Stimulated activated CD4-positive, alpha-beta T cell treated with anti-CD3 and anti-CD28 coated beads, Interleukin-2, amount 100 ng/mL, for 4 hours (primary cell): Measurements from ENCODE around the gene KCTD15.

Experiments used
- DNase-seq: peaks from one replicate; pipeline ENCODE4 v3.0.0-alpha.2; 2020; ENCODE audit warnings: low read depth

The KCTD15 gene

DNA sequence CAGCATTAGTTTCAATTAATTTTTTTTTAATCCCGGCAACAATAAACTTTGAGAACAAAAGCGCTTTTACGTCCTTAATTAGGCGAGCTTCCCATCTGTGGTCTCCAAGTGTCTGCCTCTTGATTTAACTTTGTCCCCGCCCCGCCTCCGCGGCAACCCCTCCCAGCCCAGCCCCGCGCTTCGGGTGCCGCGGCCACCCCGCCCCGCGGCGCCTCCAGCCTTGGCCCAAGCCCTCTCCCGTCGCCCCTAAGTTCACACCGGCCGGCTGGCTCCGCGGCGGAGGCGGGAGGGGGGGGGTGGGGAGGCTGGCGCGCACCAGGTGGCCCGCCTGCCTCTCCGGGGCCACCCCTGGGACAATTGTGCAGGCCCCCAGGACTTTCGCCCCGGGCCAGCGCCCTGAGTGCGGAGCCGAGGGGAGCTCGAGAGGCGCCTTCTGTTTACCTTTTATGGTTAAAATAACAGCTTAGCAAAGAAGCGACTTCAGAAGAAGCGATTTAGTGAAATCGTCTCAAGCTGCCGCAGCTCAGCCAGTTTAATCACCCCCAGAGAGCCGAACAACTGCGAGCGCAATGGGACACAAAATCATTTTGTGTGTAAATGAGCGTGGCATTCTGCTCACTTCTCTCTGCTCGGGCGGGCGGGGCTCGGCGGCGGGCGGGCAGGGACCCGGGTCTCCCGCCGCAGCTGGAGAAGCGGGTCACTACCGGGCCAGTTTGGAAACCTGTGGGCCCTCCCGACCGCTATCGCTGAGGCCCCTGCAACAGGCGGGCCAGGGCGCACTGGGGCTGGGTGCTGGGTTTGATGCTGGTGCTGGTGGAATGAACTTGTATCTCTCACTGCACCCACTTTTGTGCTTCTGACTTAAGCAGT lies 1.4 kb downstream of the KCTD15 start:
- DNase-seq, result no peak

DNA sequence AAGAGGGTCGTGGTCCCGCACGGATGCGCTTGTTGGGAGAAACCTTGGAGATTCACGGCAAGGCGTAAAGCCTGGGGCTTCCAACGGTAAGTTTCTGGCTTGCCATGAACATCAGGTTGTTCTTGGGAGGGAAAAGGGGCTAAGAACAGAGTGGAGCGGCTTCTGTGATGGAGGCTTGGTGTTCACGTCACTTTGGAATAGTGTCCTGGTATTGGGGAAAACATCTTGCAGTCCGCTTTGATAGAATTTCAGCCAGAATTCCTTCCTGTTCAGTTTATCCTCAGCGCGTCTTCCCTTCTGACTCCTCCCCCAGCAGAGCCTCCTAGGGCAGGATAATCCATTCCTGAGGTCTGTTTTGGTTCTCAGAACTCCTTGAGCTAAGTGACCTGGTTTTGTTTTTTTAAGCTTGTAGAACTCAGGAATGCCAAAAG lies 2.0 kb downstream of the KCTD15 start:
- DNase-seq, result no peak

DNA sequence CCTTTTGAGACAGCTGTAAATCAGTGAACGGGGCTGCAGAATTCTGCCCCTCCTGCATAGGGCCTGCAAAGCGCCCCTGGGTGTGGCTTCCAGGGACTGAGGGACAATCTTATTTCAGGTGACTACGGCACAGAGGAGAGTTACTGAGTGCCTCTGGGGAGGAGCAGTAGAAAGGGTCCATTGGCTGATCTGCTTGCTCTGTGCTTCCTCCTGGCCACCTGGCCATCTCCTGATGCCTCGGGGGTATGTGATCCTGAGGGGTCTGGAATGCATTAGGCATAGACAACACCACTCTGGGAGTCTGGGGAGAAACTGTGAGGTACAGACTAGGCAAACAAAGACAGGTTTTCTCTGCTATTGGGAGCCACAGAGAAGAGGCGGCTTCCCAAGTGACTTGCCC lies 2.8 kb downstream of the KCTD15 start:
- no peak for DNase-seq

DNA sequence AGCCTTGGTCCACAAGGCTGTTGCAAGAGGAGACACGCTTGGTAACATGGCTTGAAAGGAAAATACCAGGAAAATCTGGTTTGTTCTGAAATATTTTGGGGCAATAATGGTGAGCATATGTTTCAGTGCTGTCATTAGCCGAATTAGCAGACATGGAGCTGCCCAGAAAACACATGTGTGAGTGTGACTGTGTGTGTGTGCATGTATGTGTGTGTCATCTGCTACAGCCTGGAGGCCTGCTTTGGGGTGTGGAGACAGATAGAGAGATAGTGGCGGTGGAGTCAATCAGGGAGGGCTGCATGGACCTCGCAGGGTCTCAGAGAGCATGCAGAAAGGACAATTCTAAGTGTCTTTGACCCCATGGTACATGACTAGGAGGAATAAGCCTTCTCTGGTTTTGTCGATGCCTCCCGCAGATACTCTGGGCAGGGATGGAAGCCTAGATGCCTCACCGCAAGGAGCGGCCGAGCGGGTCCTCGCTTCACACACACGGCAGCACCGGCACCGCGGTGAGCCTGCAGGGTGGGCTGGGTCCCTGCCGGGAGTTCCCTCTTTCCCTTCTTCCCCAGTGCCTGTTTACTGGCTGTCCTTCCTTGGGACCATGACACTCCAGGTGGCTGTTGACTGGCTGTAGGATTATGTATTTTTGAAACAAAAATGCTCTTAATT lies 3.5 kb downstream of the KCTD15 start:
- DNase-seq, result no peak

DNA sequence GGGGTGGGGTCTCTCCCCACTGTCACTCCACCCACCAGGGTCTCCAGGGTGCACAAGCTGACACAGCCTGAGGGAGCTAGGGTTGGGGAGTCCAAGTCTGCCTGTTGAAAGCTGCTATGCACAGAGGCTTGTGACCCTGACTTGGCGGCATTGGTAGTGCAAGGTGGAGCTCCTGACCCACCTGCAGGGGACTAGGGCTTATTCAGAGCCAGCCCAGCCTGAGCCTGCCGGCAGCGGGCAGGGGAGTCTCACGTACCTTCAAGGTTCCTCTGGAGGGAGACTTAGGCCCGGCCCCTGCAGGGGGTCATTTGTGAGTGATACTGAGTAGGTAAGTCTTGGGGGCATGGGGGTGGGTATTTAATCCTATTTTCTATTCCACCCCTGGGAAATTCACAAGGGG lies 4.7 kb downstream of the KCTD15 start:
- DNase-seq, result no peak

DNA sequence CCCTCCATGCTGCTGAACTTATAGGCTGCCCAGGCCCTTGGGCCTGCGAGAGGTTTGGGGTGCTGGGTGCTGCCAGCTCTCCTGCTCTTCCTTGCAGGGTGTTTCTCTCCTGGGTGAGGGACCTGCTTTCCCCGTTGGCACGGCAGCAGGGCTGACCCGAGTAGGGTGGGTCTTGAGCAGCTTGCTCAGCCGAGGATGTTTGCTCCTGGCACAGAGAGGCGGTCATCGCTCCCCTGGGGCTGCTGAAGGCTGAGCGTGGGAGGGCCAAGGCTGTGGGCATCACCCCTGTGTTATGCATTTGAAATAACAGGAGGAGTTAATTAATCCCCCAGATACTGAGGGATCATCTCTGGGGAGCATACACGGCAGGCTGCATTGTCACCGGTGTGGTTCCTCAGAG lies 5.3 kb downstream of the KCTD15 start:
- no peak for DNase-seq

DNA sequence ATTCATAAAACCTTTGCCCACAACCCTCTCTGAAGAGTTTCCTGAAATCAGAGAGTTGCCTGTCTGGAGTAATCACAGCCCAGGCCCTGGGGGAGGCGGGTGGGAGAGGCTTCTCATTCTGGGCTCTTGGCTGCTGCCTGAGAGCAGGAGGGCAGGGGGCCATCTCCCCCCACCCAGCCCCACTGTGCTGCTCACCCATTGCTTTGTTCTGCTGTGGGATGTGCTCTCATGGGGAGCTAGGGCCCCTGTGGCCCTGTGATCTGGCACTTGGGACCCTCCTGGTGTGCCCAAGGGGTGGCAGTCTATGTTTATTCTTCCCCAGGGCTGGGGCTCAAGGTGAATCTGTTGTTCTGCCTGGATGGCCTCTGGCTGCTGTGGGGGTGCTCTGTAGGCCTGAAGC lies 6.1 kb downstream of the KCTD15 start:
- no peak for DNase-seq

DNA sequence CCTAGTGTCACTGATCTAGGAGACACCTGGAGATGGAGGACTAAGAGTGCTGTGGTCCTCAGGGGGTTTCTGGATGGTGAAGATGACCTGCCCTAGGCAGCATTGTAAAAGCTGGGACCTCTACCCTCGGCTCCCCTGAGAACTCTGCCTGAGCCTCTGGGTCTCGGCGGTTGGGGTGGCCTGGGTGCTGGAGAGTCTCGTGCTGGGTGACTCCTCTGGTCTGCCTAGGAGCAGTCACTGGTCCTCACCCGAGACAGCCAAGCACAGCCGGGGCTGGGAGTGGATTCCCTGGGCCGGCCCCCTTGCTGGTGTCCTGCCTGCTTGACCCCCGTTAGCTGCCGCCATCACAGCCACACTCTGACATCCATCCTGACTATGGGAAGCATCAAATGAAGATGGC lies 6.7 kb downstream of the KCTD15 start:
- DNase-seq, result no peak

DNA sequence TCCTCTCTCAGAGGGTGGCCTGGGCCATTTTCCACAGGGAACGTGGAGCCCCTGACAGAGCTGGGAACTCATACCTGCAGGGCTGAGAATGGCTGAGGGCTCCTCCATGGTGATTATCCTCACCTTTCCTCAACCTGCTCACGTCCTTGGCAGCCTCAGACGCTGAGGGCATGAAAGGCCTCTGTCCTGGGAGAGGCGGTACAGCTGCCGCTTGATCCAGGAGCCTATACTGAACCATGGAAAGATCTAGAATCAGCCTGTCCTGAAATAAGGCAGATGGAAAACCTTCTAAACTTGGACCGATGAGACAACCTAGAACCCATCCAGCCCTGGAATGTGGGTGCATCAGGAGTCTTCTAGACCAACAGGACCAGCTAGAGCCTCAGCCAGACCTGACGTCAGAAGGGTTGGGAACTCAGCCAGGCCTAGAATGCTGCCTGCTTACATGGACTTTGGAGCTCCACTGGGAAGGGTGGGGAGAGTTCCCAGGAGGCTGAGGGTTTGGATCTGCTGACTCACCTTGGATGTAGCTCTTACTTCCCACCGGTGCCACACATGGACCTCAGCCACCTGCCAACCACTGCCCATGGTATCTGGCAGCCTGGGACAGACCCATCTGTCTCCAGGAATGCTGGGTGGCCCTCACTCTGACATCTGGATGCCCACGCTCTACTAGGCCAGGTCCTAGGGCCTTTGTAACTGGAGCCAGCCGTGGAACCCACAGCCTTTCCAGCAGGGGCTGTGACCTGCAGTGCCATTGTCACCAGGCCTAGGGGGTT lies 7.5 kb downstream of the KCTD15 start:
- no peak for DNase-seq

DNA sequence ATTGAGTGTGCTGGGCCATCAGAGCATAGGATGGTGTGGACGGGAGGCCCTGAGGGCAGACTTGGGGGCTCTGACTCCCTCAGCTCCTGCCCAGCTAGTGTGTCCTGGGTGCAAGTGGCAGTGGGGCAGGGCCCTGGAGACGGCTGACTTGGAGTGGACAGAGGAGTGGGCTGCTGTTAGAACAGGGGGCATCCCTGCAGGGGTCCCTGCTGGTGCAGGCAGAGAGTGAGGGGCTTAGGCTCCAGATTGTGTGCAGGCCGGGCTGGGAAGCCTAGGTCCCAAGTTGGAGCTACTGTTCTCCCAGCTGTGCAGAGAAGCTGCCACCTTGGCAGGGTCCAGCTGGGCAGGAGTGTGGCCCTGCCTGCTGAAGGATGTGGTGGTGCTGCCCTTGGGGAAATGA lies 8.6 kb downstream of the KCTD15 start:
- no peak for DNase-seq

DNA sequence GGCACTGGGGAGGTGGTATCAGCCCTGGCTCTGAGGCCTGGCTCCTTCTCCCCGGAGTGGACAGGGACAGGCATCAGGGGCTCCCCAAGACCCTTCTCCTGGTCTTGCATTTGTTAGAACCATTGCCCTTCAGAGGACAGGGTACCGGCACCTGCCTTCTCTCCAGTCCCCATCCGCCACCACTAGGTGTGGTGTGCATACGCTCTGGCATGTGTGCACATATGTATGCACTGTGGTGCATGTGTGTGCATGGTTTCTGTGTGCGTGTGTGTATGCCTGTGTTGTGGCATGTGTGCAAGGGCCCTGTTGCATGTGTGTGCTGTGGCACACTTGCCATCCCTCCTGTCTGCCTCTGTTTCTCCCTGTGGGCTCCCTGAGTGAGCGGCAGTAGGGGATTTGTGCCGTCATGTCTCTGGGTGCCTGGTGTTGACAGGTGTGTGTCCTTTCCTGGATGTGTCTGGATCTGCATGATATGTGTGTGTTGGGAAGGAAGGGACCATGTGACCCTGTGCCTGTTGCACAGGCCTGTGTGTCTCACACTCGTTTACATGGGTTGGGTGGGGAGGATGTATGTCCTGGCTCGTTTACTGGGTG lies 9.3 kb downstream of the KCTD15 start:
- no peak for DNase-seq

DNA sequence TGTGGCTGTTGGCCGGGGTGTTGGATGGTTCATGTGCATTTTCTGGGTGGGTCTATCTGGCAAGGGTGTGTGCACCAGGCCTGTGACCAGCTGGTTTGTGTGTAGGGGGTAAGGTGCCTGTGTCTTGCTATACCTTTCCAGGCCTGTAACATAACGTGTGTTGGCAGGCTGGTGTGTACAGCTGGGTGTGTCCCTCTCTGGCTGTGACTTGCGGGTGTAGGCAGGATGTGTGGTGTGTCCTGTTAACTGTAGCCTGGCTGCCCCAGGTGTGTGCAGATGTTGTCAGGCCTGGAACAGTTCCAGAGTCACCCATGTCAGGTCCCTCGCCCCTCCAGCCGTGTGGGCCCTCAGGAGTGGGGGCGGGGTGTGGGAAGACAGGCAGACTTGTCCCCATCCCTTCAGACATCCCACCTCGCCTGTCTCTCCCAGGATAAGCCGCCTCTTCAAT lies 9.8 kb downstream of the KCTD15 start:
- no peak for DNase-seq

DNA sequence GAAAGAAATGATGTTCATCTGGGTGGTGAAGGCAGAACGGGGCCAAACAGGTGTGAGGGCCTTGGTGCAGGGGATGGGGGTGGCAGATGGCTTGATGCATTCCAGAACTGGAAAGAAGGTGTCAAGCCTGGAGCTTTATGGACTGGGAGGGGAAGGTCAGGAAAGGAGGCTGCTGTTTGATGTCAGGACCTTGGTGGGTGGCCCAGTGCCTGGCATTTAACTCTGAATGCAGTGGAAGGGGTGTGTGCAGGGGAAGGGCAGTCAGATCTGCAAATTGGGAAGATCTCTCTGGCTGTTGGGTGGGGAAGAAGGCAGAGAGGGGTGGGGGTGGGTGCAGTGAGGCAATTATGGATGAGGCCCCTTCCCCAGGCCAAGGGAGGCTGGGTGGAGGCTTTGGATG lies 11.7 kb downstream of the KCTD15 start:
- DNase-seq, result no peak

DNA sequence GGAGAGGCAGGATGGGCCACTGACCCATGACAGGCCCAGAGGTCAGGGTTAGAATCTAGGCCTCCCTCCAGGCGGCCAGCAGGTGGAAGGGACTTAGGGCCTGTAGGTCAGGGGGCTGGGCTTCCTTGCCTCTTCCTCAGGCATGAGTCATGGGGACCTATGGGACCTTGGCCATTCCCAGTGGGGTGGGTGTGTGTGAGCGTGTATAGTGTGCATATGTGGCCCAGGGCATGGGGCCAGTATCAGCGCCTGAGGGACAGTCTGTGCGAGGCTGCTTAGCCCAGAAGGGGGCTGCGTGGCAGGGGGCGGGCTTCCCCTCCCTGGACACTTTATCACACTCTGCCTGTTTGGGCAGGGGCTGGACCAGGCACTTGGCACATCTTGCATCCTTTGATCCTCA lies 13.3 kb downstream of the KCTD15 start:
- no peak for DNase-seq

DNA sequence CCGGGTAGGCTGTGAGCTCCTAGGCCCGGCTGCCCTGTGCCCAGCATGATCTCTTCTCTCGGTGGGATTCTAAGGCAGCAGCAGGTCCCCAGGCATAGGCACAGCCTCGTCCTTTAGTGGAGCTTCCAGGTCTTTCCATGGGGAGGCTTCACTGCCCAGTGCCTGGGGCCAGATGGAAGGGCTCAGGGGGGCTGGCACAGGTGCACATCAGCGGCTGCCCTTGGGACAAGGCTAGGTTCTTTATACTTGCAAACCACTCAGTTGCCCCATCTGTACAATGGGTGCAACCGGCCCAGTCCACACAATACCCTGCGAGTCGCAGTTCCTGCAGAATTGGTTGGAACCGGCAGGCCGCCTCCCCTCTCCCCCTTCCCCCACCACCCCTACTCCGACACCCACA lies 14.2 kb downstream of the KCTD15 start:
- DNase-seq, result no peak

DNA sequence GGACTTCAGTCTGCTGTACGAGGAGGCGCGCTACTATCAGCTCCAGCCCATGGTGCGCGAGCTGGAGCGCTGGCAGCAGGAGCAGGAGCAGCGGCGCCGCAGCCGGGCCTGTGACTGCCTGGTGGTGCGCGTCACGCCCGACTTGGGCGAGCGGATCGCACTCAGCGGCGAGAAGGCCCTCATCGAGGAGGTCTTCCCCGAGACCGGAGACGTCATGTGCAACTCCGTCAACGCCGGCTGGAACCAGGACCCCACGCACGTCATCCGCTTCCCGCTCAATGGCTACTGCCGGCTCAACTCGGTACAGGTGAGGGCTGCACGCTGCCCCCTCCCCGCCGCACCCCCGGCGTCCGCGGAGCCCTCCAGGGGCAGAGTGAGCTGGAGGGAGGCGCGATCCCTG lies 14.6 kb downstream of the KCTD15 start:
- no peak for DNase-seq

DNA sequence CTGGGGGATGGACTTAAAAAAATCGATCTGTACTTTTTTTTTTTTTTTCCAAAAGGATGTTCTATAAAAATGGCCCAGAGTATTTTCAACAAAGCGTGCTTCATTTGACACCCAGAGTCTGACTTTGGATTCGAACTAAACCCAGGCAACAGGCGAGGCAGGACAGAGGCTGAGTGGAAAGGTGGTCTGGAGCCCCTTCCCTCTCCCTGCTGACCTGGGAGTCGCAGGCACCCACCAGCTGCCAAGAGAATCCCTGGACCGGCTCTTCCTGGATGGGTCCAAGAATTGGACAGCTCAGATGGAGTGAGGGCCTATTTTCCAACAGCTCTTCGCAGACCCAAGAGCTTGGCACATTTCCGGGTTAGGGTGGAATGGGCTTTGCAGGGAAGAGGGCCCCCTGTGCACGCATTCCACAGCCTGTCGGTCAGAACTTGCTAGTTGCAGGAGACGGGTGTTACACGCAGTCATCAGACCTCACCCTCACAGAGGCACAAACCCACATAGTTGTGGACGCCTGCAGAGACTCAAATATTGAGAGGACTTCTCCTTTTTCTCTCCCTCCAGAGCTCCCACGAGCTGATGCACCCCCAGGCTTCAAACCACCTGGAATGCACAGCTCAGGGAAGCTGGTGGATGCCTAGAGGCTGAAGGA lies 15.2 kb downstream of the KCTD15 start:
- DNase-seq, result no peak

DNA sequence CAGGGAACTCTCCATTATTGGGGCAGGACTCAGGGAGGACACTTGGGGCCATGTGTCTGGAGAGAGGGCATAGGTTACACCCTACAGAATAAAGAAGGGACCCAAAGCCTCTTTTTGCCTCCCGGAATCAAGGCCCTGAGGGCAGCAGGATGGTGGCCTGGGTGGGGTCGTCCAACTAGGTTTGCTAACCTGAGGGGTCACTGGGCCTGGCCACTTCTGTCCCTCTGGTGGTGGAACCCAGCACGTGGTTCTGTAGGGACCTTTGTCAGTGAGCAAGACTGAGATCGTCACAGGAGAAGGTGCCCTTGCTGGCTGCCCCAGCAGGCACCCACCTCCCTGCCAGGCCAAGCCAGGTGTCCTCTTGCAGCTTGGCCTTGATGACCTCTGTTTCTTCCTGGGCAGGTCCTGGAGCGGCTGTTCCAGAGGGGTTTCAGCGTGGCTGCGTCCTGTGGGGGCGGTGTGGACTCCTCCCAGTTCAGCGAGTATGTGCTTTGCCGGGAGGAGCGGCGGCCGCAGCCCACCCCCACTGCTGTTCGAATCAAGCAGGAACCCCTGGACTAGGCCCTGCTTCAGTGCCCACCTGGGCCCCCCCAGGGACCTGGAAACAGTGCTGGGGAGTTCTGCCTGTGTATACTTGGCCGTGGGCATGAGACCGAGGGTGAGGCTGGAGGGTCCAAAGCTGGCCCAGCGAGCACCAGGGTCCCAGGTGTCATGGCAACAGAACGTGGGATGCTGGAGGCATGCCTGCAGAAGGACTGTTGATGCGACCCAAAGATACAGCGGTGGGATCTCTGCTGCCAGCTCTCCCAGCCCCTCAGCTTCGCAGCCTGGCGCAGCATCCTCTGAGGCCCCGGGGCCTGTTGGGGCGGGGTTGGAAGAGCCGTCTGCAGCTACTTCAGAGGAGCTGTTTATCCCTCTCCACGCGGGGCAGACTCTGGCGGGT lies 16.0 kb downstream of the KCTD15 start:
- DNase-seq, result no peak

DNA sequence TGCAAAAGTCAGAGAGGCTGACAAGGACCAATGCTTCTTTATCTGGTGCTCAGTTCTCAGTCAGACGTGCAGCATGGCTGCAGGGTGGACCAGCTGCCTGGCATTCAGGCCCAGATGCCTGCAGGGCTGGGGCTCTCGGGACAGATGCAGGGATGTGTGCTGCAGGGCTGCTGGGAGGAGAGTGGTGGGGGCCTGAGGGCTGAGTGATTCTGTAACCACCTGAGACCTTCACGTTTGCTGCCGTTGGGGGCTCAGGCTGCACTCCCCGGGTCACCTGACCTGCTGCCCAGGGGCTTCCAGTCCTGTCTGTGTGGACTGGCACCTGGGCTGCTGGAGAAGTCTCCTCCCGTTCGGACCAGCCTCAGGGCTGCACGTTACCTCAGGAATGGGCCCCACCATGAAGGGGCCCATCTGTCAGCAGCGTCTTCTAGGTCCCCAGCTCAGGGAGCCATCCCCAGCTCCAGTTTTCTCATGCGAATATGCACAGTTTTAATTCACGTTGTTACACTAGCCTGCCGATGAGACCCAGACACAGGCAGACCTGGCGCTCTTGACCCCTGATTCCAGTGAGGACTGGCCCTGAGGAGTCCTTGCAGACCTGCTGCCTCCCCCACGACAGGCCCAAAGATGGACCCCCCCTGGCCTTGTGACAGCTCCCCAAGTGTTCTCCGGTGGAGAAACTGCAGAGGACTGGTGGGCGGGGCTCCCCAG lies 16.9 kb downstream of the KCTD15 start:
- no peak for DNase-seq
